Activated T-cell treated with anti-CD3 and anti-CD28 coated beads for 24 hours (primary cell): ENCODE results near the gene BOC.

Experiments used
- DNase-seq: peaks from one replicate; pipeline ENCODE4 v3.0.0-alpha.2; 2020; ENCODE audit warnings: low read depth

The BOC gene

GRCh38 chr3:113271189-113271588 is 59.8 kb downstream of the BOC start:
- DNase-seq: no peak

GRCh38 chr3:113271594-113272384 is 60.4 kb downstream of the BOC start:
- no peak for DNase-seq

GRCh38 chr3:113272385-113272779 is 61.0 kb downstream of the BOC start:
- DNase-seq: no peak

DNA sequence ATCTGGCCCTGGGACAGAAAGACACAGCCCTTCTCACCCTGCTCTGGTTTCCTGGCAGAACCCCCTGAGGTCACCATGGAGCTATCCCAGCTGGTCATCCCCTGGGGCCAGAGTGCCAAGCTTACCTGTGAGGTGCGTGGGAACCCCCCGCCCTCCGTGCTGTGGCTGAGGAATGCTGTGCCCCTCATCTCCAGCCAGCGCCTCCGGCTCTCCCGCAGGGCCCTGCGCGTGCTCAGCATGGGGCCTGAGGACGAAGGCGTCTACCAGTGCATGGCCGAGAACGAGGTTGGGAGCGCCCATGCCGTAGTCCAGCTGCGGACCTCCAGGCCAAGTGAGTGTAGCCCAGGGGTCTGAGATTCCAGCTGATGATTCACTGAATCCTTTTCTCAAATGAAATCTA is 61.7 kb downstream of the BOC start:
- DNase-seq: no peak

DNA sequence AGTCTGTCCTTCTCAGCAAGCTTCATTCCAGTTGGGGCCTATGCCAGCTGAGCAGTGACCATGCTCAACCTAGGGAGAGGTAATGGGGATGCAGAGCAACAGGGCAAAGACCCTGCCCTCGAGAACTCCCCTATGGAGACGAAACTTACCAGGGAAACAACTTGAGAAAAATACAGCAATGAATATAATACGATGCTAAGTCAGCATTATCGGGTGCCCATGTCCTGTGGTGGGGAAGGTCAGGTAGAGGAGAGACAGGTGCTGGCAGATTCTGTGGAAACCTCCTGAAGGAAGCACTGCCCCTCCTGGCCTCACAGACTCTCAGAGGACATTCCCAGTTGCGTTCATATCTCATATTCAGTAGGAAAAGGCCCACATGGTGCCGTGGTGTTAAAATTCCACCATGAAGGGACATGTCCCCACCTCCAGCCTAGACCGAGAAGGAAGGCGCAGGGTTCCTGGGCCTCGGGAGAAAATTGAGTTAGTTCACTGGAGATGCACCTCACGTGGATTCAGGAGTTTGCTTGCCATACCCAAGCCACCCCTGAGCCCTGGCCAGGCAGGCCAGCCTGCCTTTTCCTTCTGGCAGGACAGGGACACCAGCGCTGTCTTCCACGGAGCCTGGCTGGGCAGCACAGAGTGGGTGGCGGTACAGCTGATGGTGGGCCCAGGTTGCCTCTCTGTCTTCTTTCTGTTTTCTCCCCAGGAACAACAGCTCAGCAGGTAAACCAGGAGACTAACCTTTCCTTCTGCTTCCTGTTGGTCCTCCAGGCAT is 62.4 kb downstream of the BOC start:
- DNase-seq: no peak

GRCh38 chr3:113274425-113275257 is 63.3 kb downstream of the BOC start:
- DNase-seq: no peak

- no peak for DNase-seq
These were observed 63.9 kb downstream of the BOC start for GRCh38 chr3:113275258-113275556.

GRCh38 chr3:113275583-113275928 is 64.2 kb downstream of the BOC start:
- DNase-seq: no peak

DNA sequence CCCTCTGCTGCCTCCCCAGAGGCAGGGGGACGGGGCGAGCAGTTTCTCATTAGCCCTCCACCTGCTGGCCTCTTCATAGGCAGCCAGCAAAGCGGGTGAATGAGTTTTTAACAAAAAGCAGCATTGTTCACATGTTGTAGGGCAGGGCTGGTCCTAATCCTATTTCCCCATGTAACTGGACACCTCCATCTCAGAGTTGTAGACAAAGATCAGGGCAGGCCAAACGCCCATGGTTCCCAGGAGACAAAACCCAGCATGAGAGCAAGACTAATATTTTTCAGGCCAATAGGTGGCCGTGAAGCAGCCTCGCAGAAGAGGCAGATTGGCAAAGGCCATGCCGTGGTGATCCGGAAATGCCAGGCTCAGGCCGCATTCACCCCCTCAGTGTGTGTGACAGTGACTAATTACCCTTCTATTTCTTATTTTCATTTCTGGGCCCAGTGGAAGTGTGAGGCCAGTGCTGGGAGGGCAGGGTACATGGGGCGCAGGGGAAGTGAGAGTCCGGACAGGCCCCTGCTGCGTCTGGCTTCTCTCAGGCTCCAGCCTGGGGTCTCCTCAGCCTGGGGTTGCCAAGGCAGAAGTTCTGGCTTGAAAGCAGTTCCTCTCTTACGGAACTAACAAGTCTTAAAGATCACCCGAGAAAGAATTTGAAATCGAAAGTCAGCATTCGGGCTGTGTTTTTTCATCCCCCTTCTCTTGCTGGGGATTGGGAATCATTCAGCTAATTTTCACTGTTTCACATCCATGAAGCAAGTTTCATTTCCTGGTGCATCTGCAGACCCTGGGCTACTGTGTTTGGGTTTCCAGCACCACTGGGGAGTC is 64.8 kb downstream of the BOC start:
- no peak for DNase-seq

GRCh38 chr3:113276751-113277080 is 65.4 kb downstream of the BOC start:
- no peak for DNase-seq

DNA sequence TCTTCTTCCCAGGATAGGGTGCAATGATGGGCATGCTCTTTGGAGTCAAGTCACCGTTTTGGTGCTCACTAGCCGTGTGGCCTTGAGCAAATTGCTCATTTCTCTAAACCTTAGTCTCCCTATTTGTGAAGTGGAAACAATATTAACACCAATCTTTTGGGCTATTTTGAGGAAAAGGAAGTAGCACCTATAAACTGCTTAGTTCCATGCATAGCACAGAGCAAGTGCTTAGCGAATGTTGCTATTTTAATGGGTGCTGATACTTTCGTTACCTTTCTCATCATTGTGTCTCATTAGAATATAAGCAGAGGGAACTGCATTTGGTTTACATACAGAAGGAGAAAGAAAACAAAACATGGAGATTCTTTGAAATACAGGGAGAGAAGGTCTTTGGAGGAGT is 66.1 kb downstream of the BOC start:
- no peak for DNase-seq

DNA sequence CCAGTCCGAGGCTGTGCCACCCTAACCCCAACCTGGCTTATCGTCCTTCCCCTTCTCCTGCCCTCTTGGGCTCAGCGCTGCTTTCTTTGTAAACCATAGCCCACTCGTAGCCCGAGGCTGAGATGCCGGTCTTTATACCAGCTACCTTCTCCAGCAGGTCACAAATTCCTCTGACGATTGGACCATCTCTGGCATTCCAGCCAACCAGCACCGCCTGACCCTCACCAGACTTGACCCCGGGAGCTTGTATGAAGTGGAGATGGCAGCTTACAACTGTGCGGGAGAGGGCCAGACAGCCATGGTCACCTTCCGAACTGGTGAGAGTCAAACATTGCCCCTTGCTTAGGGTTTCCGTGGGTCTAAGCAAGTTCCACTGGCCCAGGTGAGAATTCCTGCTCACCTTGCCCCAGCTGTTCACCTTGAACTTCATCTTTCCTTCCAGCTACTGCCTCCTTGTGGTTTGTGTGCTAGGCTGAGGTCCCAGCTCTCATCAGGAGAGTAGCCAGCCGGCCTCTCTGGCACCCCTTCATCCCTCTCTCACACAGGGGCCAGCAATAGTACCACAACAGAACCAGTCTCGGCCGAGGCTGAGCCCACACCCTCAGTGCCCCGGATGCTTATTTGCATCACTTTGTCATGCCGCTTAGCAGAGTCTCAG is 66.7 kb downstream of the BOC start:
- DNase-seq: no peak

GRCh38 chr3:113278599-113278955 is 67.2 kb downstream of the BOC start:
- no peak for DNase-seq

DNA sequence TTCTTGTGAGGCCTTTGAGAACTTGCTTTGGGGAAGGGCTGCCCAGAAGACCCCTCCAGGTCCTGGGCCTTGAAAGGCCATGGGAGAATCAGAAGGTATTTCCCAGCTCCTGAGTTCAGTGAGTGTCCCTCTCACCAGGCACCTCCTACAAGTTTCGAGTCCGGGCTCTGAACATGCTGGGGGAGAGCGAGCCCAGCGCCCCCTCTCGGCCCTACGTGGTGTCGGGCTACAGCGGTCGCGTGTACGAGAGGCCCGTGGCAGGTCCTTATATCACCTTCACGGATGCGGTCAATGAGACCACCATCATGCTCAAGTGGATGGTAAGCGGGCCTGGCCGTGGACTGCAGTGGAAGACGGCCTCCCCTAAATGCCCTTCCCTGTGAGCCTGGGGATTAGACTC is 68.3 kb downstream of the BOC start:
- DNase-seq: no peak

DNA sequence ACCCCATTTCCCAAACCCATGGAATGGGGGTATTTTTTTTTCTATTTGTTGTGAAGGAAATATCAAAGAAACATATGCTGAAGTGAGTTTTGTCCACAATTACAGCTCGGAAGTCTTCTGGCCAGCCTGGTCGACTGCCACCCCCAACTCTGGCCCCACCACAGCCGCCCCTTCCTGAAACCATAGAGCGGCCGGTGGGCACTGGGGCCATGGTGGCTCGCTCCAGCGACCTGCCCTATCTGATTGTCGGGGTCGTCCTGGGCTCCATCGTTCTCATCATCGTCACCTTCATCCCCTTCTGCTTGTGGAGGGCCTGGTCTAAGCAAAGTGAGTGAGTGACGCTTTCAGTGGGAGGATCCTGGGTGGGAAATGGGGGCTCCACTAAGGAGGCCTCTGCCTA is 71.9 kb downstream of the BOC start:
- DNase-seq: no peak

DNA sequence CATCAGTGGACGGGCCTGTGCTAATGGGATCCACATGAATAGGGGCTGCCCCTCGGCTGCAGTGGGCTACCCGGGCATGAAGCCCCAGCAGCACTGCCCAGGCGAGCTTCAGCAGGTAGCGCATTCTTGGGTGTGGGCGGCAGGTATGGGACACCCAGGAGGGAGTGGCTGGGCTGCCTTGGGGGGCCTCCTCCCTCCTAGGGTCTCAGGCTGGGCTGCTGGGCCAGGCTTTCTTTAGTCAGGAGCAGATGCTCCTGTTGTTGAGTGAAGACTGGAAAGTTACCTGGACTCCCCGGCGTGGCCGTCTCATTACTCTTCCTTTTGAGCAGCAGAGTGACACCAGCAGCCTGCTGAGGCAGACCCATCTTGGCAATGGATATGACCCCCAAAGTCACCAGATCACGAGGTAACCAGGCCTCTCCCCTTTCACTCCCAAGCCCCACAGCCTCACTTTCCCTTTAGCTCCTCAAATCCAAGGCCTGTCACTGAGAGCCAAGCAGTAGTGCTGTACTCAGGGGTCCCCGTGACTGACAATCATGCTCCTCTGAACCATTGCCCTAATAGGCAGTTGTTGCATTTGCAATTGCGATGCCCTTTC is 73.2 kb downstream of the BOC start:
- no peak for DNase-seq

DNA sequence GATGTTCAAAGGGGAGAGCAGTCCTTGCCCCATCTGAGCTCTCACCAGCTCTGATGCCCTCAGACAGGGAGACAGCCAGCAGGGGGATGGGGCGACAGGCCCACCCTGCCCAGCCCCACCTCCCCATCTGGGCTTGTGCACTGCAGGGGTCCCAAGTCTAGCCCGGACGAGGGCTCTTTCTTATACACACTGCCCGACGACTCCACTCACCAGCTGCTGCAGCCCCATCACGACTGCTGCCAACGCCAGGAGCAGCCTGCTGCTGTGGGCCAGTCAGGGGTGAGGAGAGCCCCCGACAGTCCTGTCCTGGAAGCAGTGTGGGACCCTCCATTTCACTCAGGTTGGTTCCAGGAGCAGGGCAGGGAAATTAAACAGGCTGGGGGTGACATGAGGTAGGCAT is 73.9 kb downstream of the BOC start:
- no peak for DNase-seq

DNA sequence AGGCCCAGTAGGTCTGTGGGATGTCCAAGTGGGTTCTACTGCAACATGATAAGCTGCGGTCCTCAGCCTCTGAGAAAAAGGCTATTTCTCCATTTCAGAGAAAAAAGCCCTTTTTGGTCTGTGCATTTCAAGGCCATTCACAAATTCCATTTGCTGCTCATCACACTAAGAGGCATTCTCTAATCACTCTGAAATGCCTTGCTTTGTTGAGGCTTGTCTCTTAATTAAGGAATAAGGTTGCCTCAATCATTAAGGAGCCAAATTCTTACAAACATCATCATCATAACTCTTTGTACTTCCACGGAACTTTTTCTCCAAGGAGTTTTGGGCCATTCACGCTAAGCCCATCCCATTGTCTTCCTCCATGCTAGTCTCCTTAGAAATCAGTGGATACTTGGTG is 74.4 kb downstream of the BOC start:
- no peak for DNase-seq

GRCh38 chr3:113286524-113286923 is 75.2 kb downstream of the BOC start:
- DNase-seq: no peak

- DNase-seq: no peak
These were observed 75.9 kb downstream of the BOC start for GRCh38 chr3:113287111-113287802.
